Liver (tissue), 9 donors: ENCODE data around the gene BTBD8. TPM values are rescaled to one million over a fixed set of nuclear protein-coding genes. Genes with fewer than 3 reads are reported as not detected.

Experiments
- DNase-seq: peaks from one replicate; pipeline ENCODE4 v3.0.0-alpha.2; 2017; ENCODE audit warnings: low spot score
- H3K27ac ChIP-seq, 2 donors: one replicate each; pipeline ENCODE4 v1.7.0; 2013; ENCODE audit warnings: inconsistent platforms in 2 of 2, low read length in 2 of 2, control low read depth in 1 of 2, low read depth in 1 of 2, mild to moderate bottlenecking in 1 of 2
- H3K27me3 ChIP-seq, 4 donors: one replicate each; pipeline versions ENCODE4 v1.6.1 to v1.7.0; 2013; ENCODE audit warnings: low read length in 3 of 4, inconsistent platforms in 1 of 4, mild to moderate bottlenecking in 1 of 4, moderate library complexity in 1 of 4; ENCODE audit not compliant: control insufficient read depth in 4 of 4, insufficient read depth in 4 of 4
- H3K36me3 ChIP-seq, 4 donors: one replicate each; pipeline versions ENCODE4 v1.6.1 to v1.7.0; 2013; ENCODE audit warnings: low read length in 3 of 4, mild to moderate bottlenecking in 3 of 4, low read depth in 1 of 4, moderate library complexity in 1 of 4; ENCODE audit not compliant: control insufficient read depth in 4 of 4, insufficient read depth in 3 of 4
- H3K4me1 ChIP-seq, 4 donors: one replicate each; pipeline versions ENCODE4 v1.6.1 to v1.7.0; 2013; ENCODE audit warnings: low read length in 3 of 4, mild to moderate bottlenecking in 3 of 4, moderate library complexity in 1 of 4; ENCODE audit not compliant: control insufficient read depth in 4 of 4, insufficient read depth in 4 of 4
- H3K4me3 ChIP-seq, 3 donors: one replicate each; pipeline versions ENCODE4 v1.6.1 to v1.7.0; 2013; ENCODE audit warnings: low read length in 3 of 3, control low read depth in 1 of 3, low read depth in 1 of 3, mild to moderate bottlenecking in 1 of 3
- H3K9ac ChIP-seq, 2 donors: one replicate each; pipeline ENCODE4 v1.7.0; 2013; ENCODE audit warnings: low read length in 2 of 2, mild to moderate bottlenecking in 2 of 2, moderate library complexity in 2 of 2, control low read depth in 1 of 2, low read depth in 1 of 2
- H3K9me3 ChIP-seq, 4 donors: one replicate each; pipeline versions ENCODE4 v1.6.1 to v1.7.0; 2013; ENCODE audit warnings: low read length in 3 of 4; ENCODE audit not compliant: control insufficient read depth in 4 of 4
- EGR1 ChIP-seq, 2 donors: IDR thresholded peaks; 2 replicates each; pipeline ENCODE4 v1.6.1; 2016 to 2018; ENCODE audit warnings: antibody characterized with exemption in 2 of 2, low read depth in 2 of 2
- FOXA1 ChIP-seq: IDR thresholded peaks from 2 replicates; pipeline ENCODE4 v1.6.1; 2016; ENCODE audit warnings: antibody characterized with exemption
- FOXA2 ChIP-seq: IDR thresholded peaks from 2 replicates; pipeline ENCODE4 v1.6.1; 2016; ENCODE audit warnings: antibody characterized with exemption
- HNF4A ChIP-seq, 2 donors: conservative IDR thresholded peaks; 2 replicates each; pipeline ENCODE4 v1.6.1; 2016; ENCODE audit warnings: antibody characterized with exemption in 2 of 2, mild to moderate bottlenecking in 2 of 2
- HNF4G ChIP-seq: IDR thresholded peaks from 2 replicates; pipeline ENCODE4 v1.6.1; 2016; ENCODE audit warnings: antibody characterized with exemption
- NR2F2 ChIP-seq: IDR thresholded peaks from 2 replicates; pipeline ENCODE4 v1.6.1; 2016; ENCODE audit warnings: antibody characterized with exemption
- RAD21 ChIP-seq, 2 donors: IDR thresholded peaks; 2 replicates each; pipeline ENCODE4 v1.6.1; 2016; ENCODE audit warnings: antibody characterized with exemption in 2 of 2, mild to moderate bottlenecking in 2 of 2
- RXRA ChIP-seq, 2 donors: IDR thresholded peaks; 2 replicates each; pipeline ENCODE4 v1.6.1; 2017 to 2018; ENCODE audit warnings: antibody characterized with exemption in 2 of 2, mild to moderate bottlenecking in 1 of 2
- SP1 ChIP-seq: IDR thresholded peaks from 2 replicates; pipeline ENCODE4 v1.6.1; 2018; ENCODE audit warnings: antibody characterized with exemption, mild to moderate bottlenecking
- TAF1 ChIP-seq: conservative IDR thresholded peaks from 2 replicates; pipeline ENCODE4 v1.6.1; 2016; ENCODE audit warnings: antibody characterized with exemption, mild to moderate bottlenecking
- YY1 ChIP-seq: IDR thresholded peaks from 2 replicates; pipeline ENCODE4 v1.6.1; 2016; ENCODE audit warnings: antibody characterized with exemption, mild to moderate bottlenecking
- WGBS: extraction: QIAGEN DNeasy Blood & Tissue Kit; methylation state at CpG from one replicate; pipeline ENCODE4 v1.1.7; 2013; 5-methylcytosine and 5-hydroxymethylcytosine counted together
- polyA plus RNA-seq, 2 donors: library from polyadenylated mRNA; stranded (reverse) in 1 of 2; unstranded in 1 of 2; fragments of 200-250 nt in 1 of 2; fragments of >200 nt in 1 of 2; fragmentation: Nextera tagmentation in 1 of 2; extraction: Ambion mirVana in 1 of 2; gene quantifications; one replicate each; pipeline versions ENCODE4 v1.2.1 to v1.2.3, GENCODE V29; 2013 to 2015
- total RNA-seq, 2 donors: library from RNA; depleted of rRNA; stranded (reverse); fragments of >200 nt; gene quantifications; one replicate each; pipeline ENCODE4 v1.2.3, GENCODE V29; 2014
- TF ChIP-seq, protein P1 (sequence below): IDR thresholded peaks from 2 replicates; pipeline ENCODE4 v1.6.1; 2016; ENCODE audit warnings: antibody characterized with exemption, mild to moderate bottlenecking
- TF ChIP-seq, protein P2 (sequence below): IDR thresholded peaks from 2 replicates; pipeline ENCODE4 v1.6.1; 2016; ENCODE audit warnings: antibody characterized with exemption
- TF ChIP-seq, protein P3 (sequence below): IDR thresholded peaks from 2 replicates; pipeline ENCODE4 v1.6.1; 2016; ENCODE audit warnings: antibody characterized with exemption
- TF ChIP-seq, protein P4 (sequence below): IDR thresholded peaks from 2 replicates; pipeline ENCODE4 v1.6.1; 2016; ENCODE audit warnings: antibody characterized with exemption
- donor health status: healthy.
- donor health status: healthy.
- donor health status: healthy.
- donor health status: healthy.
- donor health status: healthy.

BTBD8 gene
- total and polyA plus RNA-seq, 4 donors, result 0.47 to 1.8 (median 1.1) TPM

DNA sequence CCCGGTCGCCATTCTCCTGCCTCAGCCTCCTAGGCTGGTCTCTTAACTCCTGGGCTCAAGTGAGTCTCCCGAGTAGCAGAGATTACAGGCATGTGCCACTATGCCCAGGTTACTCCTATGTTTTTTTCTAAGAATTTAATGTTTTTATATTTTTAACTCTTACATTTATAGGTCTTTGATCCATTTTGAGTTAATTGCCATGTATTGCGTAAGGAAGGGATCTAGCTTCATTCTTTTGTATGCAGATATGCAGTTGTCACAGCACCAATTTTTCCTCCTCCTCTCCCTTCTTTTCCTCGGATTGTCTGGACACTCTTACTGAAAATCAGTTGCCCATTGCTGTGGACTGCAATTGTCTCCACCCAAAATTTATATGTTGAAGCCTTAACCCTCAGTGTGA is 11.5 kb downstream of the BTBD8 start:
- Histone ChIP-seq H3K27me3 (no peaks in the 10 kb centered on the region), H3K4me1 (no peaks in the 10 kb centered on the region), H3K27ac (no peak overlapping the region), H3K36me3 (no peaks in the 10 kb centered on the region), H3K4me3 (no peak overlapping the region), H3K9ac (no peak overlapping the region), H3K9me3 (no peaks in the 10 kb centered on the region)
- WGBS, result 98% methylated on average over 5 of the region's 5 CpGs
- TF ChIP-seq YY1 (no peak), FOXA2 (no peak), EGR1 (IDR thresholded peaks at IDR 0.05; ENCODE audit: low read depth in 2 of 2) (no peak), NR2F2 (no peak), RXRA (IDR thresholded peaks at IDR 0.05) (no peak)
- TF ChIP-seq, protein P1, sequence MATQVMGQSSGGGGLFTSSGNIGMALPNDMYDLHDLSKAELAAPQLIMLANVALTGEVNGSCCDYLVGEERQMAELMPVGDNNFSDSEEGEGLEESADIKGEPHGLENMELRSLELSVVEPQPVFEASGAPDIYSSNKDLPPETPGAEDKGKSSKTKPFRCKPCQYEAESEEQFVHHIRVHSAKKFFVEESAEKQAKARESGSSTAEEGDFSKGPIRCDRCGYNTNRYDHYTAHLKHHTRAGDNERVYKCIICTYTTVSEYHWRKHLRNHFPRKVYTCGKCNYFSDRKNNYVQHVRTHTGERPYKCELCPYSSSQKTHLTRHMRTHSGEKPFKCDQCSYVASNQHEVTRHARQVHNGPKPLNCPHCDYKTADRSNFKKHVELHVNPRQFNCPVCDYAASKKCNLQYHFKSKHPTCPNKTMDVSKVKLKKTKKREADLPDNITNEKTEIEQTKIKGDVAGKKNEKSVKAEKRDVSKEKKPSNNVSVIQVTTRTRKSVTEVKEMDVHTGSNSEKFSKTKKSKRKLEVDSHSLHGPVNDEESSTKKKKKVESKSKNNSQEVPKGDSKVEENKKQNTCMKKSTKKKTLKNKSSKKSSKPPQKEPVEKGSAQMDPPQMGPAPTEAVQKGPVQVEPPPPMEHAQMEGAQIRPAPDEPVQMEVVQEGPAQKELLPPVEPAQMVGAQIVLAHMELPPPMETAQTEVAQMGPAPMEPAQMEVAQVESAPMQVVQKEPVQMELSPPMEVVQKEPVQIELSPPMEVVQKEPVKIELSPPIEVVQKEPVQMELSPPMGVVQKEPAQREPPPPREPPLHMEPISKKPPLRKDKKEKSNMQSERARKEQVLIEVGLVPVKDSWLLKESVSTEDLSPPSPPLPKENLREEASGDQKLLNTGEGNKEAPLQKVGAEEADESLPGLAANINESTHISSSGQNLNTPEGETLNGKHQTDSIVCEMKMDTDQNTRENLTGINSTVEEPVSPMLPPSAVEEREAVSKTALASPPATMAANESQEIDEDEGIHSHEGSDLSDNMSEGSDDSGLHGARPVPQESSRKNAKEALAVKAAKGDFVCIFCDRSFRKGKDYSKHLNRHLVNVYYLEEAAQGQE, result no peak
- TF ChIP-seq, protein P2, sequence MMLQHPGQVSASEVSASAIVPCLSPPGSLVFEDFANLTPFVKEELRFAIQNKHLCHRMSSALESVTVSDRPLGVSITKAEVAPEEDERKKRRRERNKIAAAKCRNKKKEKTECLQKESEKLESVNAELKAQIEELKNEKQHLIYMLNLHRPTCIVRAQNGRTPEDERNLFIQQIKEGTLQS, result no peak
- no peak for DNase-seq

DNA sequence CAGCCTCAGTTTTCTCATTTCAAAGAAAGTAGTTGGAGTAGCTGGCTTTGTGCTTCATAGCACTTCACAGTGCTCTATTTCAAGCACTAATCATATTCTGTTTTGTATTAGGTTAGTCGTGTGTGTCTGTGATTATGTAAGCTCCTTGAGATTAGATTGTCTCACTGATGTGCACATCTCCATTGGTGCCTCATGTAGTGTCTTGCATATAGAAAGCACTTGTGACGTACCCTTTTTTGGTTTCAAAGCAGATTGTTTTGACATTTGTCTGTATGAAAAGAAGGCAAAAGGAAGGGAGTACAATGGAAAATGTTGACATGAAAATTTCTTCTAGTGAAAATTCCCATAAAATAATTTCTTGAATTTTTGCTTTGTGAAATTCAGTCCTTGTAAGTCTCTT is 13.9 kb downstream of the BTBD8 start:
- H3K4me3 ChIP-seq, result no peak overlapping the region
- no peak overlapping the region for H3K9ac ChIP-seq
- TF ChIP-seq HNF4A (conservative IDR thresholded peaks at IDR 0.05) (no peak), RAD21 (IDR thresholded peaks at IDR 0.05) (no peak), EGR1 (IDR thresholded peaks at IDR 0.05; ENCODE audit: low read depth in 2 of 2) (no peak), FOXA1 (no peak), SP1 (no peak), TAF1 (no peak), YY1 (no peak), HNF4G (no peak)
- TF ChIP-seq, protein P2, result no peak
- TF ChIP-seq, protein P3, sequence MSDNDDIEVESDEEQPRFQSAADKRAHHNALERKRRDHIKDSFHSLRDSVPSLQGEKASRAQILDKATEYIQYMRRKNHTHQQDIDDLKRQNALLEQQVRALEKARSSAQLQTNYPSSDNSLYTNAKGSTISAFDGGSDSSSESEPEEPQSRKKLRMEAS, result no peak
- TF ChIP-seq, protein P4, sequence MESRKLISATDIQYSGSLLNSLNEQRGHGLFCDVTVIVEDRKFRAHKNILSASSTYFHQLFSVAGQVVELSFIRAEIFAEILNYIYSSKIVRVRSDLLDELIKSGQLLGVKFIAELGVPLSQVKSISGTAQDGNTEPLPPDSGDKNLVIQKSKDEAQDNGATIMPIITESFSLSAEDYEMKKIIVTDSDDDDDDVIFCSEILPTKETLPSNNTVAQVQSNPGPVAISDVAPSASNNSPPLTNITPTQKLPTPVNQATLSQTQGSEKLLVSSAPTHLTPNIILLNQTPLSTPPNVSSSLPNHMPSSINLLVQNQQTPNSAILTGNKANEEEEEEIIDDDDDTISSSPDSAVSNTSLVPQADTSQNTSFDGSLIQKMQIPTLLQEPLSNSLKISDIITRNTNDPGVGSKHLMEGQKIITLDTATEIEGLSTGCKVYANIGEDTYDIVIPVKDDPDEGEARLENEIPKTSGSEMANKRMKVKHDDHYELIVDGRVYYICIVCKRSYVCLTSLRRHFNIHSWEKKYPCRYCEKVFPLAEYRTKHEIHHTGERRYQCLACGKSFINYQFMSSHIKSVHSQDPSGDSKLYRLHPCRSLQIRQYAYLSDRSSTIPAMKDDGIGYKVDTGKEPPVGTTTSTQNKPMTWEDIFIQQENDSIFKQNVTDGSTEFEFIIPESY, result no peak
- H3K36me3 ChIP-seq, result no peaks in the 10 kb centered on the region
- no peaks in the 10 kb centered on the region for H3K4me1 ChIP-seq
- H3K27ac ChIP-seq, result no peak overlapping the region
- 82% methylated on average over 2 of the region's 2 CpGs for WGBS
- DNase-seq, result no peak
- H3K27me3 ChIP-seq, result no peaks in the 10 kb centered on the region
- no peaks in the 10 kb centered on the region for H3K9me3 ChIP-seq
